PFSK-1 (cell line): Measurements from ENCODE around the gene UMODL1.

ENCODE experiments used
- FOXP2 ChIP-seq: optimal IDR thresholded peaks from 2 replicates; pipeline ENCODE3; 2011; ENCODE audit warnings: borderline replicate concordance, control low read depth, inconsistent platforms; ENCODE audit not compliant: insufficient read depth; ENCODE audit errors: extremely low read length, extremely low read depth
- POLR2AphosphoS5 ChIP-seq: IDR thresholded peaks from 2 replicates; pipeline ENCODE4 v1.6.1; 2012; ENCODE audit warnings: low read depth, mild to moderate bottlenecking, control low read depth, low read length, moderate library complexity
- REST ChIP-seq, 2 experiments: IDR thresholded peaks; 2 replicates each; pipeline versions ENCODE4 v1.6.1 to v1.8.0; 2011 to 2012; ENCODE audit warnings: low read depth in 2 of 2, low read length in 2 of 2, control low read depth in 1 of 2, inconsistent platforms in 1 of 2, mild to moderate bottlenecking in 1 of 2, moderate library complexity in 1 of 2; ENCODE audit not compliant: insufficient read depth in 1 of 2
- SIN3A ChIP-seq: IDR thresholded peaks from 2 replicates; pipeline ENCODE4 v1.6.1; 2012; ENCODE audit warnings: mild to moderate bottlenecking, low read length, moderate library complexity, borderline replicate concordance; ENCODE audit not compliant: insufficient read depth
- TAF1 ChIP-seq: IDR thresholded peaks from 2 replicates; pipeline ENCODE4 v1.6.1; 2012; ENCODE audit warnings: low read length, control low read depth, borderline replicate concordance; ENCODE audit not compliant: insufficient read depth

- TF ChIP-seq REST (IDR thresholded peaks at IDR 0.05; ENCODE audit: insufficient read depth in 1 of 2, low read depth in 2 of 2, low read length in 2 of 2) (no peak), TAF1 (no peak), POLR2AphosphoS5 (no peak), SIN3A (no peak), FOXP2 (no peak)
These were observed 101.7 kb downstream of the UMODL1 start for GRCh38 chr21:42172596-42173483.
